Psoas muscle (tissue), 8 donors: ENCODE data around the gene TSPAN11. TPM values are rescaled to one million over a fixed set of nuclear protein-coding genes. Genes with fewer than 3 reads are reported as not detected.
"Not testable (repeated sequence)": the region's sequence is repeated elsewhere in the genome, so short reads cannot be mapped to it uniquely, and the experiment has no call there.

ENCODE experiments used
- ATAC-seq, 4 donors: fragments of 200-7000 bp; cut with Tn5 transposase; one replicate each; pipeline ENCODE4 v1.9.1; 2020; ENCODE audit warnings: moderate library complexity in 3 of 4, mild to moderate bottlenecking in 2 of 4
- DNase-seq, 2 donors: peaks; one replicate each; pipeline ENCODE4 v3.0.0-alpha.2; 2020
- H3K27ac ChIP-seq: fragments of 200-600 bp; one replicate; pipeline ENCODE4 v1.8.0; 2022
- H3K27me3 ChIP-seq, 3 donors: fragments of 200-600 bp in 1 of 3; one replicate each; pipeline versions ENCODE4 v1.6.1 to v1.8.0; 2013 to 2022; ENCODE audit warnings: low read length in 2 of 3, mild to moderate bottlenecking in 2 of 3, moderate library complexity in 1 of 3; ENCODE audit not compliant: insufficient read depth in 3 of 3
- H3K36me3 ChIP-seq, 2 donors: fragments of 200-600 bp in 1 of 2; one replicate each; pipeline versions ENCODE4 v1.6.1 to v1.8.0; 2013 to 2022; ENCODE audit warnings: low read depth in 1 of 2, mild to moderate bottlenecking in 1 of 2, moderate library complexity in 1 of 2; ENCODE audit not compliant: insufficient read depth in 1 of 2
- H3K4me1 ChIP-seq: fragments of 200-600 bp; one replicate; pipeline ENCODE4 v1.8.0; 2022
- H3K4me3 ChIP-seq: fragments of 200-600 bp; one replicate; pipeline ENCODE4 v1.8.0; 2022; ENCODE audit warnings: mild to moderate bottlenecking
- H3K9me3 ChIP-seq: fragments of 200-600 bp; one replicate; pipeline ENCODE4 v1.8.0; 2022
- CTCF ChIP-seq: fragments of 200-600 bp; IDR thresholded peaks from one replicate; pipeline ENCODE4 v1.8.0; 2022; ENCODE audit warnings: antibody characterized with exemption
- WGBS, 3 donors: extraction: QIAGEN DNeasy Blood & Tissue Kit; methylation state at CpG; one replicate each; pipeline versions ENCODE4 v1.1.6 to v1.1.7; 2013; 5-methylcytosine and 5-hydroxymethylcytosine counted together
- intact Hi-C, 2 donors: fragments of 100-400 bp; cut with DNase I; formaldehyde crosslinking; loops; one replicate each; pipeline versions ENCODE4 v1.11.0 to v1.14.2; 2022
- polyA plus RNA-seq, 3 donors: library from polyadenylated mRNA; stranded (reverse); fragments of 200-250 nt; gene quantifications; one replicate each; pipeline ENCODE4 v1.2.3, GENCODE V29; 2013
- total RNA-seq, 4 donors: library from RNA; stranded (reverse); fragmentation: NEBNext Ultra II Directional in 2 of 4; extraction: Animal tissue kit (Norgen Biotek cat#: 25700) in 2 of 4; gene quantifications; one replicate each; pipeline versions ENCODE4 v1.2.1 to v1.2.4, GENCODE V29; 2021 to 2023
- donor health status: healthy with polysubstance abuse.
- donor health status: DM: no; HTN: no; CAD: no; lungs with moderate emphysema.
- donor health status: Bipolar disorder and iron deficiency.
- donor health status: healthy.
- donor health status: DM: yes; HTN: yes; CAD: no.
- donor health status: DM: no; HTN: no; CAD: no.
- donor health status: DM: no; HTN: no; CAD: no.
- donor health status: DM: yes; HTN: yes; CAD: no.

TSPAN11 gene
- total and polyA plus RNA-seq, 7 donors: 0.05 to 0.24 (median 0.14) TPM; not detected in 1

DNA sequence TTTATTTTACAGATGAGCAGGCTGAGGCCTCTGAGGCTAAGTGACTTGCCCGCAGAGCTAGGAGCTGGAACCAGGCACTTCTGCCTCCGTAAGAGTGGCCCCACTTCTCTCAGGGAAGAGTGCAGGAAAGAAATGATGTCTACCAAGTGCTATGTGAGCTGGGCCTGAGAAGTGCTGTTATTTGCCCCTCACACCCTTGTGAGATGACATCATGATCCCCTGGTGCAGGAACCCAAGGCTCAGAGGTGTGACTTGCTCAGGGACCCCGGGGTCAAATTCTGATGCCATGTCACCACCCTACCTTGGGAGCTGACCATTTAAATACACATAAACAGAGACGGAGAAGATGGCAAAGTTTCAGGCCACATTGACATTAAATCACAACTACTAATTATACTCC is 83.4 kb downstream of the TSPAN11 start:
- intact Hi-C loops: no loop called here

GRCh38 chr12:31011336-31011735 is 84.8 kb downstream of the TSPAN11 start:
- DNase-seq (no peak), ATAC-seq (no peak)
- no peak overlapping the region for H3K27ac ChIP-seq
- no peaks in the 10 kb centered on the region for H3K36me3 ChIP-seq
- no peaks in the 10 kb centered on the region for H3K9me3 ChIP-seq
- H3K27me3 ChIP-seq: peaks cover 0 to 3% (median 0%) of the 10 kb centered on the region in 3 donors
- H3K4me1 ChIP-seq: no peaks in the 10 kb centered on the region
- no peak for TF ChIP-seq CTCF
- 77 to 98% (median 83%) methylated on average over 5 of the region's 5 CpGs for WGBS, 3 donors
- no peak overlapping the region for H3K4me3 ChIP-seq
- intact Hi-C loops: no loop called here

More for the DNA sequence above, 83.4 kb downstream of the TSPAN11 start:
- Histone ChIP-seq H3K27ac (no peak overlapping the region), H3K36me3 (no peaks in the 10 kb centered on the region), H3K4me3 (no peak overlapping the region), H3K9me3 (no peaks in the 10 kb centered on the region), H3K4me1 (no peaks in the 10 kb centered on the region), H3K27me3 (peaks cover 0 to 1% (median 0%) of the 10 kb centered on the region in 3 donors)
- DNase-seq (no peak), ATAC-seq (no peak)
- no peak for TF ChIP-seq CTCF
- 88 to 95% (median 93%) methylated on average over 4 of the region's 4 CpGs for WGBS, 3 donors

- intact Hi-C loops: no loop called here
- ATAC-seq: no peak
Measured at GRCh38 chr12:31011746-31012566, 85.4 kb downstream of the TSPAN11 start.

DNA sequence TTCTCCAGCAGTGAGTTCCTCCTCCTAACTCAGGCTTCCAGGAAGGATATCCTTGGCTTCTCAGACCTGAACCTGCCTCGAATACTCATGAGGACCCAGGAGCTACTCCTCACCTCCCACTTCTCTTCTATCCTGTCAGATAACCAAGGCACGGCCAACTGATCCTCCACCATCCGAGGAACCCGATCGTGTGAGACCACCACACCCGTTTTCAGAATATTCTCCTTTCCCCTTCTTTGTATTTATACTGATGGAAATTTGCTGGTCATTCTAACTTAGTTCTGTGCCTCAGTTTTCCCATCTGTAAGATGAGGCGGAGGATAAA is 86.0 kb downstream of the TSPAN11 start:
- intact Hi-C loops, H3K36me3 ChIP-seq, DNase-seq, H3K4me3 ChIP-seq, H3K27me3 ChIP-seq, H3K4me1 ChIP-seq, H3K27ac ChIP-seq, H3K9me3 ChIP-seq, ATAC-seq: not testable (repeated sequence)
- WGBS, 3 donors: 88 to 91% (median 90%) methylated on average over 7 of the region's 7 CpGs

More at GRCh38 chr12:31011746-31012566, 85.4 kb downstream of the TSPAN11 start:
- Histone ChIP-seq H3K27ac (no peak overlapping the region), H3K36me3 (no peaks in the 10 kb centered on the region), H3K4me3 (no peak overlapping the region), H3K4me1 (no peaks in the 10 kb centered on the region), H3K9me3 (no peaks in the 10 kb centered on the region), H3K27me3 (peaks cover 0 to 3% (median 0%) of the 10 kb centered on the region in 3 donors)
- WGBS, 3 donors: 83 to 90% (median 88%) methylated on average over 11 of the region's 11 CpGs
- TF ChIP-seq CTCF: no peak
- no peak for DNase-seq

- H3K4me1 ChIP-seq: no peaks in the 10 kb centered on the region
- DNase-seq (no peak), ATAC-seq (no peak)
- intact Hi-C loops: no loop called here
- TF ChIP-seq CTCF: no peak
- no peak overlapping the region for H3K4me3 ChIP-seq
- peaks cover 0 to 3% (median 0%) of the 10 kb centered on the region in 3 donors for H3K27me3 ChIP-seq
- 90 to 92% (median 91%) methylated on average over 13 of the region's 13 CpGs for WGBS, 3 donors
- H3K27ac ChIP-seq: no peak overlapping the region
- H3K36me3 ChIP-seq: no peaks in the 10 kb centered on the region
- H3K9me3 ChIP-seq: no peaks in the 10 kb centered on the region
Measured at GRCh38 chr12:31015215-31015614, 88.7 kb downstream of the TSPAN11 start.
